ENCODE measurements around the gene GTPBP1. TPM values are rescaled to one million over a fixed set of nuclear protein-coding genes. Genes with fewer than 3 reads are reported as not detected.

GTPBP1 gene
- total and polyA plus RNA-seq, 11 donors: 15.6 to 45.3 (median 28.1) TPM

DNA sequence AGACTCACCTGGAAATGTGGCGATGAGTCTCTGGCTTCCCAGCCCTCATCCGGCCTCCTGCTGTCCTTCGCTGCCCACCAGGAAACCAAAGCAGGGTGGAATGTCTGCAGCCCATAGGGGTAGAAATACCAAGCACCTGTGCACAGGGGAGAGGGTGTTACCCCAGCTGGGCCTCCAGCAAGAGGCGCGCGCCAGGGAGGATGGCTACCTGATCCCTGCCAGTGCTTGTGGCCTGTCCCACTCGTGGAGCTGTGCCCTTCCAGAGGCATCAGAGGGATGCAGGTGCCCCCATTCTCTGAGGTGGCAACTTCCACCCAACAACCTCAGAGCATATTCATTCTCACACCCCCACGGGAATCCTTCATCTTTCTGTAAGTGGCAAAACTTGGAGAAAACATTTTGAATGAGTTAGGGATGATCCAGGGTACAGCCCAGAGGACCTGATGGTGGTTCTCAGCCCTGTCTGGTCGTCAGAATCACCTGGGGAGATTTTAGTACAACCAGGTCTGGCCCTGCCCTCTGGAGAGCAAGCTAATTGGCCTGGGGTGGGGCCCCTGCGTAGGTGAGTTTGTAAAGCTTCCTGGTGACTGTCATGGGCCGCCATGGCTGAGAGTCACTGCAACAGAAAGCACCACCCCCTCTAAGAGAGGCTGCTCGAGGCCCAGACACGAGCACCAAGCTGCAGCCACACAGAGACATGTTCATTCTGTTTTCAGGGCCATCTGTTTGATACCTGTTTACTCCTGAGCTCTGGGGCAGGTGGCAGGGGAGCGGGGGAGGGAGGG, 40.1 kb downstream of the GTPBP1 start:
- WGBS, 4 donors: 93 to 95% (median 93%) methylated on average over 12 to 14 of the region's 14 CpGs
- no peak overlapping the region for H3K27ac ChIP-seq
- H3K4me3 ChIP-seq: no peak overlapping the region
- TF ChIP-seq POLR2A (IDR thresholded peaks at IDR 0.05) (no peak), CTCF (IDR thresholded peaks at IDR 0.05) (no peak)
- intact Hi-C loops (cut with DNase I): no loop called here
- no peaks in the 10 kb centered on the region for H3K9me3 ChIP-seq
- ATAC-seq (no peak), DNase-seq (peak in 1 of 5 donors; percentile 20)
- H3K27me3 ChIP-seq: no peaks in the 10 kb centered on the region
- peaks cover 0 to 100% (median 100%) of the 10 kb centered on the region in 9 donors for H3K36me3 ChIP-seq
- H3K4me1 ChIP-seq: peaks cover 0 to 8% (median 0%) of the 10 kb centered on the region in 12 donors

DNA sequence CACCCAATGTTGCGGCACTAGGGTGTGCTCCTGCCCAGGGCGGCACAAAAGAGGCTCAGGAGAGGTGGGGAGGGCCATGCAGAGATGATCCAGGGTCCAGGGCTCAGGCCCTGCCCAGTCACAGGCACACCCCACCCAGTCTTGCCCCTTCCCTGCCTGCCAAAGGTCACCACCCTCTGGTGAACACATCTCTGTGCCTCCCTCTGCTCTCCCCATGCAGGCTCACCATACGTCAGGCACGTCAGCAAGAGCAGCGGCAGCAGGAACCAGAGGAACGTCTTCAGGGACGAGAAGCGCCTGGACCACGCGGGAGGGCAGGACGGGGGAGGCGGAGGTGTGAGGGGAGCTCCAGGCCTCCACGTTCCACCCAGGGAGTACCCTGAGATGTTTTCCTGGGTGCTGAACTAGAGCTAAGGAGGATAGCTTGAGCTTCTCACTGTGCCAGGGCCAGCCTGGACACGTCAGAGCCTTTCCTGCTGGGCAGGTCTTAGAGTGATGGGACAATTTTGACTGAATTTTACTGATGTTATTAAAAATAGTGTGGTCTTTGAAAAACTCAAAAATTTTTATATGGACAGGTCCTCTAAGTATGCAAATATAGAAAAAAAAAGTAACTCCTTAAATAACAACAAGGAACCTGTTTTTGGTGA, 42.9 kb downstream of the GTPBP1 start:
- ATAC-seq: no peak
- 83 to 85% (median 84%) methylated on average over 14 of the region's 14 CpGs for WGBS, 4 donors
- Histone ChIP-seq H3K4me1 (peaks cover 0 to 36% (median 5%) of the 10 kb centered on the region in 12 donors), H3K27ac (no peak overlapping the region), H3K4me3 (no peak overlapping the region), H3K36me3 (peaks cover 0 to 100% (median 94%) of the 10 kb centered on the region in 9 donors), H3K27me3 (no peaks in the 10 kb centered on the region), H3K9me3 (no peaks in the 10 kb centered on the region)
- TF ChIP-seq POLR2A (IDR thresholded peaks at IDR 0.05) (no peak), CTCF (IDR thresholded peaks at IDR 0.05) (no peak)
- no peak for DNase-seq
- intact Hi-C loops (cut with DNase I): no loop called here

GRCh38 chr22:38750104-38750503, 44.4 kb downstream of the GTPBP1 start:
- no peaks in the 10 kb centered on the region for H3K27me3 ChIP-seq
- peaks cover 0 to 86% (median 79%) of the 10 kb centered on the region in 9 donors for H3K36me3 ChIP-seq
- no peak overlapping the region for H3K27ac ChIP-seq
- H3K4me1 ChIP-seq: peaks cover 0 to 48% (median 18%) of the 10 kb centered on the region in 12 donors
- H3K4me3 ChIP-seq: no peak overlapping the region
- no peak for TF ChIP-seq POLR2A (IDR thresholded peaks at IDR 0.05)
- TF ChIP-seq CTCF (IDR thresholded peaks at IDR 0.05): no peak
- H3K9me3 ChIP-seq: no peaks in the 10 kb centered on the region
- intact Hi-C loops (cut with DNase I): loop anchor here in 2 of 10 donors (5.0 kb wide), 2 partner anchors 33 to 43 kb away; partner anchors contain the start of gene GTPBP1 (in 1 of the 2)
- DNase-seq (no peak), ATAC-seq (no peak)
- 95 to 97% (median 96%) methylated on average over 14 of the region's 14 CpGs for WGBS, 4 donors

DNA sequence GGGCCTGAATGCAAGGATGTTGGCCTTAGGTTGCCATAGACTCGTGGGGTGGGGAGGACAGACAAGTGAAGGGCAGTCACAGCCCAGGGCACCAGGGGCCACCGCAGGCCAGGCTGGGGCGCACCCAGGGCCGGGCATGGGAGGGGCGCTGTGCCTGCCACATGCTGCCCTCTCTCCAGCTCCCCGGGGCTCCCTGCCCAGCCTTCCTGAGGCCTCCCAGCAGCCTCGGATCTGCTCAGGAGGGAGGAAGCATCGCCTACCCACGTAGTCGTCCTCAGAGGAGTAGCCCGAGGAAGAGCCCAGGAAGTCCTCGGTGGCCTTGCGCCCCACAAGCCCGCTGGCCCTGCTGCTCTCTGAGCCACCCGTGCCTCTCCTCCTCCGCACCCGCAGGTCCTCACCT, 44.9 kb downstream of the GTPBP1 start:
- intact Hi-C loops (cut with DNase I): loop anchor here in 2 of 10 donors (5.0 kb wide), 2 partner anchors 33 to 43 kb away; partner anchors contain the start of gene GTPBP1 (in 1 of the 2)
- 90 to 94% (median 92%) methylated on average over 13 to 17 of the region's 17 CpGs; no CpG with 5 or more reads in 1 of the 4 donors for WGBS, 4 donors
- TF ChIP-seq CTCF (IDR thresholded peaks at IDR 0.05) (no peak), POLR2A (IDR thresholded peaks at IDR 0.05) (no peak)

More for the DNA sequence above, 44.9 kb downstream of the GTPBP1 start:
- Histone ChIP-seq H3K36me3 (peaks cover 0 to 81% (median 73%) of the 10 kb centered on the region in 9 donors), H3K27ac (peak overlapping the region in 2 of 12 donors; percentile 31 to 98), H3K4me1 (peaks cover 0 to 48% (median 19%) of the 10 kb centered on the region in 12 donors), H3K9me3 (no peaks in the 10 kb centered on the region), H3K4me3 (peak overlapping the region in 1 of 12 donors; percentile 85), H3K27me3 (no peaks in the 10 kb centered on the region)
- DNase-seq (no peak), ATAC-seq (no peak)

Measured in heart left ventricle (tissue), 16 donors.